GM23248 (cell line): Measurements from ENCODE around the gene CD79A. TPM values are rescaled to one million over a fixed set of nuclear protein-coding genes. Genes with fewer than 3 reads are reported as not detected.

Experiments
- DNase-seq: peaks from one replicate; pipeline ENCODE4 v3.0.0-alpha.2; 2015
- H2AFZ ChIP-seq: fragments of 200-600 bp; sonication (generic); 2 replicates; pipeline ENCODE4 v1.6.1; 2016; ENCODE audit warnings: antibody characterized with exemption
- H3F3A ChIP-seq: fragments of 200-600 bp; sonication (generic); 2 replicates; pipeline ENCODE4 v1.6.1; 2016; ENCODE audit warnings: mild to moderate bottlenecking, antibody characterized with exemption, mixed run types; ENCODE audit not compliant: insufficient read depth
- H3K27ac ChIP-seq: fragments of 200-600 bp; sonication (generic); 2 replicates; pipeline ENCODE4 v1.5.1; 2016; ENCODE audit warnings: mild to moderate bottlenecking
- H3K27me3 ChIP-seq: fragments of 200-600 bp; sonication (generic); replicated peaks from 2 replicates; pipeline ENCODE4 v1.6.1; 2016; ENCODE audit warnings: mild to moderate bottlenecking; ENCODE audit not compliant: insufficient read depth
- H3K36me3 ChIP-seq: fragments of 200-600 bp; sonication (generic); 2 replicates; pipeline ENCODE4 v1.6.1; 2016; ENCODE audit warnings: low read depth, mild to moderate bottlenecking
- H3K4me1 ChIP-seq: fragments of 200-600 bp; sonication (generic); 2 replicates; pipeline ENCODE4 v1.6.1; 2016; ENCODE audit warnings: mild to moderate bottlenecking; ENCODE audit not compliant: insufficient read depth
- H3K4me2 ChIP-seq: fragments of 200-600 bp; sonication (generic); one replicate; pipeline ENCODE4 v1.6.1; 2016; ENCODE audit warnings: mild to moderate bottlenecking; ENCODE audit not compliant: unreplicated experiment
- H3K4me3 ChIP-seq: fragments of 200-600 bp; sonication (generic); 2 replicates; pipeline ENCODE4 v1.5.1; 2016; ENCODE audit warnings: mild to moderate bottlenecking
- H3K79me2 ChIP-seq: fragments of 200-600 bp; sonication (generic); 2 replicates; pipeline ENCODE4 v1.6.1; 2016; ENCODE audit warnings: mild to moderate bottlenecking; ENCODE audit not compliant: insufficient read depth
- H3K9ac ChIP-seq: fragments of 200-600 bp; sonication (generic); 2 replicates; pipeline ENCODE4 v1.6.1; 2016; ENCODE audit warnings: mild to moderate bottlenecking
- H3K9me2 ChIP-seq: fragments of 200-600 bp; sonication (generic); 2 replicates; pipeline ENCODE4 v1.6.1; 2016; ENCODE audit warnings: mixed run types, mild to moderate bottlenecking, moderate library complexity; ENCODE audit not compliant: insufficient read depth
- H3K9me3 ChIP-seq: fragments of 200-600 bp; sonication (generic); one replicate; pipeline ENCODE4 v1.6.1; 2017; ENCODE audit warnings: low read depth
- H4K20me1 ChIP-seq: fragments of 200-600 bp; sonication (generic); 2 replicates; pipeline ENCODE4 v1.6.0; 2016; ENCODE audit not compliant: insufficient read depth
- EZH2 ChIP-seq: fragments of 200-600 bp; sonication (generic); IDR thresholded peaks from 2 replicates; pipeline ENCODE4 v1.6.1; 2018; ENCODE audit warnings: antibody characterized with exemption, mild to moderate bottlenecking; ENCODE audit not compliant: insufficient read depth, poor library complexity, severe bottlenecking
- EZH2phosphoT487 ChIP-seq: fragments of 200-600 bp; sonication (generic); IDR thresholded peaks from 2 replicates; pipeline ENCODE4 v1.6.1; 2018; ENCODE audit warnings: antibody characterized with exemption, moderate library complexity, mild to moderate bottlenecking, low read depth; ENCODE audit not compliant: insufficient read depth
- WGBS, 2 experiments: methylation state at CpG; one replicate each; pipeline ENCODE4 v1.1.6; 2015 to 2017; ENCODE audit warnings: low lambda C conversion rate in 2 of 2, low coverage in 1 of 2; ENCODE audit errors: missing lambda C conversion rate in 2 of 2; 5-methylcytosine and 5-hydroxymethylcytosine counted together
- in situ Hi-C: fragments of 300-500 bp; cut with MboI; formaldehyde crosslinking; loops from 2 replicates; pipeline ENCODE4 v1.15.0; 2020
- polyA plus RNA-seq: library from polyadenylated mRNA; unstranded; fragments of >200 nt; fragmentation: Nextera tagmentation; extraction: Ambion mirVana; gene quantifications from 2 replicates; pipeline ENCODE4 v1.2.1, GENCODE V29; 2016
- total RNA-seq: library from RNA; depleted of rRNA; stranded (reverse); fragments of >200 nt; shearing (Covaris generic); gene quantifications from 2 replicates; pipeline ENCODE4 v1.2.3, GENCODE V29; 2014; rRNA removed

Gene CD79A
- total RNA-seq (not detected in 2 replicates), polyA plus RNA-seq (0.49 TPM in 1 of 2 replicates, not detected in the other)

DNA sequence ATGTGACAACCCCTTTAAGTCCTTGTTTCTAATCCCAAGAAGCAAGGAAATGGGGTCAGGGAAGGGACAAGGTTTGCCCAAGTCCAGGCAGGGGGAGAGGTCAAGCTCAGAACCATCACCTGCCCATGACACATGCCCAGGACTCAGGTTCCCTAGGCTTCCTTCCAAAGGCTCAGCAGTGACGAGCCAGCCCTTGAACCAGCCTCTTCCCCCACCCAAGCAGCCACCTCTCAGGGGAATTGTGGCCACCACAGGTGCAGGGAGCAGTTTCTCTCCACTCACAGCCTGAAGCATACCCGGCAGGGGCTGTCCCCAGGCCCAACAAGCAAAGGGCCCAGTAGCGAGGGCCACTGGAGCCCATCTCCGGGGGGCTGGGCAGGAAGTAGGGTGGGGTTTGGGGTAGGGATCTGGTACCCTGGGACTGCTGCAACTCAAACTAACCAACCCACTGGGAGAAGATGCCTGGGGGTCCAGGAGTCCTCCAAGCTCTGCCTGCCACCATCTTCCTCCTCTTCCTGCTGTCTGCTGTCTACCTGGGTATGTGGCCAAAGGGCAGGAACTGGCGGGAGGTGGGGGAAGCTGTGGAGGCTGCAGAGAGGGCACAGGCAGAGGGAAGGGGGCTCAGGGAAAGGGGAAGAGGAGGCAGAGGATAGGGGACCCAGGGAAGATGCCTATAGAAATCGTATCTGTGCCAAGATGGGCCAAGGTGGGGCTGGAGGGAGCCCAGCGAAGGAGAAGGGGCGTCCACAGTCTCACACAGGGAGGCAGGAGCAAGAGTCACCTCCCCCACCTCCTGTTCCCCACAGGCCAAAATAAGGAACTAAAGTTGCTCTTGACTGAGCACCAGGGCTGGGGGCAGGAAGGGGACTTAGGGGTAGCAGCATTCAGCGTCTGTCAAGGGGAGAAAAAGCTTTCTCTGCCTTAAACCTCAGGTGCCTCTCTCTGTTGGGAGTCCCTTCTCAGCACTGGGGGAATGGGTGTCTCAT is at the start of gene CD79A:
TSS of gene CD79A (plus strand) at position 433 of the 986 bp plus-strand sequence. CDS start at position 459, 26 bp downstream.
- in situ Hi-C loops = no loop called here
- H3K36me3 ChIP-seq = no peaks in the 10 kb centered on the region
- H2AFZ ChIP-seq = no peak within 1 kb of the TSS
- TF ChIP-seq EZH2phosphoT487 (no peak), EZH2 (no peak)
- no peaks in the 10 kb centered on the region for H3K9me2 ChIP-seq
- H3K9me3 ChIP-seq = no peaks in the 10 kb centered on the region
- WGBS, 2 experiments = 70 to 74% methylated on average over 9 of the region's 9 CpGs
- H3K9ac ChIP-seq = no peak within 1 kb of the TSS
- no peak for DNase-seq
- no peaks in the 10 kb centered on the region for H3K4me1 ChIP-seq
- H3K27me3 ChIP-seq = no peaks in the 10 kb centered on the region
- no peaks in the 10 kb centered on the region for H4K20me1 ChIP-seq
- no peak within 1 kb of the TSS for H3K4me3 ChIP-seq
- no peak within 1 kb of the TSS for H3K27ac ChIP-seq
- no peak within 1 kb of the TSS for H3K4me2 ChIP-seq
- H3K79me2 ChIP-seq = no peaks in the 10 kb centered on the region
- peaks cover 21% of the 10 kb centered on the region for H3F3A ChIP-seq

- Histone ChIP-seq H3K4me2 (no peak overlapping the region), H3K79me2 (no peaks in the 10 kb centered on the region), H3K27ac (no peak overlapping the region), H3K36me3 (no peaks in the 10 kb centered on the region), H3K9me3 (no peaks in the 10 kb centered on the region), H3F3A (no peaks in the 10 kb centered on the region), H3K27me3 (peaks cover 17% of the 10 kb centered on the region), H3K4me1 (no peaks in the 10 kb centered on the region), H2AFZ (no peak overlapping the region), H4K20me1 (no peaks in the 10 kb centered on the region), H3K9ac (no peak overlapping the region), H3K4me3 (no peak overlapping the region), H3K9me2 (no peaks in the 10 kb centered on the region)
- in situ Hi-C loops = no loop called here
- no peak for DNase-seq
- TF ChIP-seq EZH2 = no peak
- TF ChIP-seq EZH2phosphoT487 = no peak
- 34 to 35% methylated on average over 12 to 13 of the region's 13 CpGs for WGBS, 2 experiments
Observed at GRCh38 chr19:41837981-41838708, 38.9 kb upstream of the CD79A start.

DNA sequence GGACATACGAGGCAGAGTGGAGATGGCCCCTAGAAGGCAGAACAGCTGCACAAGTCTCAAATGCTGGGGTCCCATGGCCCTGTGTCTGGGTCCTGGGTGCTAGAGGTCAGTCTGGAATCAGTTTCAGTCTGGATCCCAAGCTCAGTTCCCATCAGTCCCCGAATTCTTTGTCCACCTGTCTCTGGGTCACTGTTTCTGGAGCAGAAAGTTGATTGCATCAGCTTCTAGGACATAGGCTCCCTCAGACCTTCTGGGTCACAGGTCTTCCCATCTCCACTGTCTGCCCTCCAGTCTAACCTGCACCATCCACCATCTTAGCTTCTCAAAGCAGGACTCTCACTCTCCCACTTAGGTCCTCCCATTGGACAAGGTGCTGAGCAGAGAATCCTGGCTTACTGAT is 37.9 kb upstream of the CD79A start:
- Histone ChIP-seq H4K20me1 (no peaks in the 10 kb centered on the region), H3K4me1 (no peaks in the 10 kb centered on the region), H3K4me3 (no peak overlapping the region), H3F3A (no peaks in the 10 kb centered on the region), H3K9me3 (no peaks in the 10 kb centered on the region), H3K4me2 (no peak overlapping the region), H3K27ac (no peak overlapping the region), H3K9ac (no peak overlapping the region), H3K36me3 (no peaks in the 10 kb centered on the region), H2AFZ (no peak overlapping the region), H3K9me2 (no peaks in the 10 kb centered on the region), H3K27me3 (peaks cover 15% of the 10 kb centered on the region), H3K79me2 (no peaks in the 10 kb centered on the region)
- in situ Hi-C loops = no loop called here
- DNase-seq = no peak
- TF ChIP-seq EZH2 (no peak), EZH2phosphoT487 (no peak)
- WGBS, 2 experiments = 8 to 23% methylated on average over 2 of the region's 2 CpGs

DNA sequence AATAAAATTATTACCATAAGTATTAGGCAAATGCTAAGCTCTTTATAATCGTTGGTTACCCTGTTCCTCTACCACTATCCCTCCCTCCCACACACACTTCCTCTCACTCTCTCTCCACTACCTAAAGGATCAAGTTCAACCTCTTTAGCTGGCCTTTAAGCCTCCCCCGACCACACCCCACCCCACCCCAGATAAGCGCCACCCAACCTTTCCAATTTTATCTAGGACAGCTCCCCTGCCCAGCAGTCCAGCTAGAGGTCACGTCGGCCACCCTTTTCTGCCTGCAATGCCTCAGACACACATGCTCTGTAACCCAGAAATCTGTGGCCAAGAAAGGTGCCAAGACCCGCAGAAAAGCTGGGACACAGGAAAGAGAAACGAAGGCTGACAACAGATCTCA is 33.7 kb upstream of the CD79A start:
- no peak overlapping the region for H3K9ac ChIP-seq
- H3K79me2 ChIP-seq = no peaks in the 10 kb centered on the region
- WGBS, 2 experiments = 43 to 54% methylated on average over 6 to 7 of the region's 7 CpGs
- H4K20me1 ChIP-seq = no peaks in the 10 kb centered on the region
- no peaks in the 10 kb centered on the region for H3K9me2 ChIP-seq
- H3K4me1 ChIP-seq = no peaks in the 10 kb centered on the region
- H3K4me3 ChIP-seq = no peak overlapping the region
- no peaks in the 10 kb centered on the region for H3F3A ChIP-seq
- peaks cover 12% of the 10 kb centered on the region for H3K27me3 ChIP-seq
- H3K4me2 ChIP-seq = no peak overlapping the region
- no peak overlapping the region for H3K27ac ChIP-seq
- no peaks in the 10 kb centered on the region for H3K9me3 ChIP-seq
- H3K36me3 ChIP-seq = no peaks in the 10 kb centered on the region
- in situ Hi-C loops = no loop called here
- no peak for DNase-seq
- TF ChIP-seq EZH2phosphoT487 (no peak), EZH2 (no peak)
- H2AFZ ChIP-seq = no peak overlapping the region
